GM19240 (cell line): Measurements from ENCODE around the gene SDHAF4.
A peak's percentile ranks its signal among the peaks of the same experiment; 100 is the strongest.
"Not testable (repeated sequence)": the region's sequence is repeated elsewhere in the genome, so short reads cannot be mapped to it uniquely, and the experiment has no call there.

Experiments used
- DNase-seq: peaks from one replicate; pipeline ENCODE4 v3.0.0; 2011; ENCODE audit warnings: low spot score; ENCODE audit not compliant: insufficient read length

The SDHAF4 gene

DNA sequence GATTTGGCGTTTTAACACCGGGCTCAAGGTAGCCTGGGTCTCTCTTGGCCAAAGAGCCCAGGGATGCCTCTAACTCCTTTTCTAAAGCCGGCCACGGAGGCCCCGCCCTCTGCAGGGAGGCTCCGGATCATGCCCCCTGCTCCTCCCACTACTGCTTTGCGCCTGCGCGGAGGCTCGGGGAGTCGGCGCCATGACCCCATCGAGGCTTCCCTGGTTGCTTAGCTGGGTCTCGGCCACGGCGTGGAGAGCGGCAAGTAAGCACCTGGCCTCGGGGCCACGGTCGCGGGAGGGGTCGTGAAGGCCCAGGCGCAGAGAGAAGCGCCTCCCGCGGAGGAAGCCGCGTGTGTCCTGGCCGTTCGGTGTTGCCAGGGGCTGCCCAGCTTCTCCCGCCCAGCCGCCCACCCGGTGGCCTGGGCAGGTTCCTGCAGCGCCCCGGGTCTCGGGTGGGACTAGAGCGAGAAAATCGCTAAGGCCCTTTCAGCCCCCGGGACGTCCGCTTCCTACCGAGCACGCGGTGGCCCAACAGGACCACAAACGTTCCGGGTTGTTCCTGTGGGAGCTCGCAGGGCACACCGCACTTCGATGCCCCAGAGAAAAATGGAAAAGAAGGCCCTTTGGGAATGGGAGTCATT lies at the start of gene SDHAF4:
TSS of gene SDHAF4 (plus strand) at position 180 of the 632 bp plus-strand sequence. CDS start at position 191, 11 bp downstream.
- peak; percentile 89 for DNase-seq

DNA sequence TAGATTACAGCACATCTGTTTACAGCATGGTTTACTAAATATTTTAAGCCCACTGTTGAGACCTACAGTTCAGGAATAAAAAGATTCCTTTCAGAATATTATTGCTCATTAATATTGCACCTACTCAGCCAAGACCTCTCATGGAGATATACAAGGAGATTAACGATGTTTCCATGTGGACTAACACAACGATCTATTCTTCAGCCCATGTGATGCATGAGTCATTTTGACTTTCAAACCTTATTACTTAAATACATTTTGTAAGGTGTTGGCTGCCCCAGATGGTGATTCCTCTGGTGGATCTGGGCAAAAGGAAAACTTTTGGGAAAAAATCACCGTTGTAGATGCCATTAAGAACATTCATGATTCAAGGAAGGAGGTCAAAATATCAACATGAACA lies 48.0 kb upstream of the SDHAF4 start:
- DNase-seq: no peak

DNA sequence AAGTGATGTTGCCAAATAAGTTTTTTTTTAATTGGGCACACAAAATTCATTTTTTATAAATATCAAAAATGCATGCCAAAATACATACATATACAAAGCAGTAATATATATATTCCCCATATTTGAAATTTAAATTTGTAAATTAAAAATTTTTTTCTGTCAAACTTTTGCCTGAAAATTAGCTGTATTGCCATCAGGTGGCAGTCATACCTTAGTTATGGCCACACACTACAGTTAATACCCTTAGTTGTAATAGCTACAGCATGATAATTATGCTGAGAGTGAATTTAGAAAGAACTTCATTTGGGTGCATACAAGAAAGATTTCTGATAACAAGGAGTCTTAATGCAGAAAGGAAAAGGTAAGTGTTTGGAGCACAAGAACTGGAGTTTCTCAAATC lies 46.2 kb upstream of the SDHAF4 start:
- DNase-seq: no peak

DNA sequence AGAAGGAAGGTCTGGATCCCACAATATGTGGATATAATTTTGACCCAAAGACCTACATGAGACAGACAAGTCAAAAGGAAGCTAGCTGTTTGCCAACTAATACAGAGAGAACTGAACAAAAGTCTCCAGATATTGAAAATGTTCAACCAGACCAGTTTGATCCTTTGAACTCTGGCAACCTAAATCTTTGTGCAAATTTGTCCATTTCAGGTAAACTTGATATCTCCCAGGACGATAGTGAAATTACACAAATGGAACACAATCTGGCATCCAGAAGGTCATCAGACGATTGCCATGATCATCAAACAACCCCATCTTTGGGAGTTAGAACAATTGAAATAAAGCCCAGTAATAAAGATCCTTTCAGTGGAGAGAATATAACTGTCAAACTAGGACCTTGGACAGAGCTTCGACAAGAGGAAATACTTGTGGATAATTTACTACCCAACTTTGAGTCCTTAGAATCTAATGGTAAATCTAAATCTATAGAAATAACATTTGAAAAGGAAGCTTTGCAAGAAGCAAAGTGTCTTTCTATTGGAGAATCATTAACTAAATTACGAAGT lies 41.9 kb upstream of the SDHAF4 start:
- DNase-seq: no peak

DNA sequence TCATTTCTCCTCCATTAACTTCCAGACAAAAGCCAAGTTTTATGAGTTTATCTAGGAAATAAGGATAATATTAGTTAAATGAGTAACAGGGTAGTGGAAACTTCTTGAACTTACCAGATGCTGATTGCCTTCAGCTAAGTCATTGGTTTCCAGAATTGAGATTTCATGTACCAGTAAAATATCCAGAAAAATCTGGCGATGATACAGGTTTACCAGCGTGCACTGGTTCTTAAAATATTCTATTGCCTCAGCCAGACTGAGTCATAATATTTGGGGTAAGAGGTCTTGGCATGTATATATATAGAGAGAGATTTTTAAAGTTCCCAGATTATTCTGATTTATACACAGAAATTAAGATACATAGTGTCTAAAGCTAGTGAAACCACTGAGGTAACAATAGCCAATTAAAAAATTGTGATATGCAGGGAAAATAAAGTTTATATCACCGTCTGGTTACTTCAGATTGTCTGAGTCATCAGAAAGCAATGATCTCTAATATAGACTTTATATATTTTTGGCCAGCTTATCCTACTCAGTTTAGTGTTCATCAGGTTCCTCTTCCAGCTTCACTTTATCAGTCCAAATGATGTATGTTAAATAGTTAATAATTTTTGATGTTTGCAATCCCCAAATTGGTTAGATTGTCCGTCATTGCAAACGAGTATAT lies 39.5 kb upstream of the SDHAF4 start:
- no peak for DNase-seq

DNA sequence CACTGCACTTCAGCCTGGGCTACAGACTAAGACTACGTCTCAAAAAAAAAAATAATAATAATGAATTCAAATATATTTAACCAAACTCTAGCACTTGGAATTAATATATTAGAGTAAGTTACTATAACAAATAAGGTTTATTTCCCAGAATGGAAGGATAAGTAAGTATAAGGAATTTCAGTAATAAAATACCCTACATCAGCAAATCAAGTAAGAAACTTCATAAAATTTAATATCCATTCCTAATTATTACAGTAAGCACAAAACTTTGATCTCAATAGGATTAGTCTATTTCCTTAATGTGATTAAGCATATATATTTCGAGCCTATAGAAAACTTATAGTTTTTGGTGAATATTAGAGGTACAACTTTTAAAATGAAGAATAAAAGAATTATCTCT lies 36.7 kb upstream of the SDHAF4 start:
- no peak for DNase-seq

DNA sequence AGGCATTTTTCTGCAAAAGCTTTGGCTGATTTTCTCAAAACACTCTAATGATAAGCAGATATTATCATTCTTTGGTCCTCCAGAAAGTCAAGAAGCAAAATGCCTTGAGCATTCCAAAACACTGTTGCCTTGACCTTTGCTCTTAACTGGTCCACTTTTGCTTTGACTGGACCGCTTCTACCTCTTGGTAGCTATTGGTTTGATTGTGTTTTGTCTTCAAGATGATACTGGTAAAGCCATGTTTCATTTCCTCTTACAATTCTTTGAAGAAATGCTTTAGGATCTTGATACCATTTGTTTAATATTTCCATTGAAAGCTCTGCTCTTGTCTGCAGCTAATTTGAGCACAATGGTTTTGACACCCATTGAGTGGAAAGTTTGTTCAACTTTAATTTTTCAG lies 35.6 kb upstream of the SDHAF4 start:
- DNase-seq: no peak

DNA sequence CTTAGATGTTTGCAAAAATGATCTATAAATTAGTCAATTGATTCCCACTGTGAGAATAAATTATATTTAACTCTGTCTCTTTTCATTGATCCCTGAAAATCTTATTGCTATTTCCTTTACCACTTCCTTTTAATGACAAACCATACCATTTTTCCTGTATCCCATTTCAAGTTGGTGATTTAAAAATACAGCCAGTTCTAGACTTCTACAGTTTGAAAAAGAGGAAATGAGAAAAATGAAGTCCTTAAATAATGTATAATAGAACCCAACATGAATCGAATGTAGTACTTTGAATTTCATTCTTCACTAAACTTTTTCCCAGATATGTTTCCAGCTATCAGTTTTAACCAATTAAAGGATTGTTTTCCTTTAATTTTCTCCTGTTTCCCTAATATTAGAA lies 29.5 kb upstream of the SDHAF4 start:
- no peak for DNase-seq

DNA sequence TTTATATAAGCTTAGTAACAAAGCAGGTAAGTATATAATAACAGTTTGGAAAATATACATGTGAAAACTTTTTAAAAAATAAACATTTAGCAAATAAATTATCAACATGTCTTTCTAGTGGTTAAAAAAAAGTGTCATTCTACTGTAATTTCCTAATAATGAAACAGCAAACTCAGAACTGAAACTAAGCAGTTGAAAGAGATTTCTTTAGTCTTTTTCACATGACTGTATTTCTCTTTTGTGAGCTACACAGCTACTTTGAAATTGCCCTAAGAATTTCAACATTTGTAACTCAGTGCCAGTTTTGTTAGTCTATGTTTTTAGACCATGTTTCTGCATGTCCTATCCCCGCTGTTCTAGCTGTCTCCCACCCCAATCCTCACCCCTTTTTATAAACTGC lies 28.4 kb upstream of the SDHAF4 start:
- DNase-seq: no peak

DNA sequence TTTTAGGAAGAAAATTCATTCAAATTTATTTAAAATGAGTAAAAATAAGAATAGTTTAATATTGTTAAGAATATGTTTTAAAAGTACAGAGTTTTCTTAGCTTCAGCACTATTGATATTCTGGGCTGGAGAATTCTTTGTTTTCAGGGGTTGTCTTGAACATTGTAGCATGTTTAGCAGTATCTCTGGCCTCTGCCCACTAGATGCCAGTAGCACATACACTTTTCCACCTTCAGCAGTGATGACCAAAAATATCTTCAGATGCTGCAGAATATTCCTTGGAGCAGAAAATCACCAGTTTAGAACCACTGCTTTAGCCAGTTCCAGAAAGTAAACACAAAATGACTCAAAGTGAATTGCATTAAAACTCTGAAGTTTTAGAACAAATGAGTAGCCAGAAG lies 19.4 kb upstream of the SDHAF4 start:
- no peak for DNase-seq

DNA sequence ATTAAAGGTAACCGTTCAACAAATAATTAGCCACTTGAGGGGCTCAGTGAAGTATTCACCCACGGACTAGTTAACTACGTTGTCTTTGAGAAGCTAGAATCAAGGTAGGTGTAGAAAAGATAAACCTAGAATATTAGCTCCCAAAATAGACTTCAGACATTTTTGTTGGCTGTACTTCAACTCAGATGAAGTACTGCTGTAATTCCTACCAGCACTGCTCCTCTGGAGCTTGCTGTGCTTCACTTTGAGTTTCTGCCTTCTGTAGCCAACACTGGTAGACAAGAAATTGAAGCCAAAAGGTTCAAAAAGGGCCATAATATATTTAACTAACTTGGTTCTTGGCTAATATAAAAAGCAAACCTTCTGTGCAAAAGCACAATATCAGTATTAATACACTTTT lies 18.8 kb upstream of the SDHAF4 start:
- DNase-seq: no peak

DNA sequence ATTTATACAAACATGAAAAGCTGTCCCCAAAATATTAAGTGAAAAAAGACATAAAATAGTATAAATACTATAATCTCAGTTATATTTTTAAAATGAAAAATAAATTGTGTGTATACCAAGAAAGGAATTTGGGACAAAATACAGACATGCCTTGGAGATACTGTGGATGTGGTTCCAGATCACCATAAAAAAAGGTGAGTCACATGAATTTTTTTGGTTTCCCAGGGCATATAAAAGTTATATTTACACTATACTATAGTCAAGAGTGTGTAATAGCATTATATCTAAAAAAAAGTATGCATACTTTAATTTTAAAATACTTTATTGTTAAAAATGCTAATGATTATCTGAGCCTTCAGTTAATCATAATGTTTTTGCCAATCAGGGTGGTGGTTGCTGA lies 17.4 kb upstream of the SDHAF4 start:
- DNase-seq: no peak

DNA sequence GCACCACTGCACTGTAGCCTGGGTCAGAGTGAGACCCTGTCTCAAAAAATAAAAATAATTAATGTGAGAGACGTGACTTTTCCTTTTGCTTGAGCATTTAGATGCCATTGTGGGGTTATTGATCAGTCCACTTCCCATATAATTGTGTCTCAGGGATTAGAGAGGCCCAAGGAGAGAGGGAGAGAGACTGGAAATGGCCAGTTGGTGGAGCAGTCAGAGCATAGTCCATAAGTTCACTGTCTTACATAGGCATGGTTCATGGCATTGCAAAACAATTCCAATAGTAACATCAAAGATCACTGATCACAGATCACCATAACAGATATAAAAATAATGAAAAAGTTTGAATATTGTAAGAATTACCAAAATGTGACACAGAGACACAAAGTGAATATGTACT lies 15.2 kb upstream of the SDHAF4 start:
- no peak for DNase-seq

DNA sequence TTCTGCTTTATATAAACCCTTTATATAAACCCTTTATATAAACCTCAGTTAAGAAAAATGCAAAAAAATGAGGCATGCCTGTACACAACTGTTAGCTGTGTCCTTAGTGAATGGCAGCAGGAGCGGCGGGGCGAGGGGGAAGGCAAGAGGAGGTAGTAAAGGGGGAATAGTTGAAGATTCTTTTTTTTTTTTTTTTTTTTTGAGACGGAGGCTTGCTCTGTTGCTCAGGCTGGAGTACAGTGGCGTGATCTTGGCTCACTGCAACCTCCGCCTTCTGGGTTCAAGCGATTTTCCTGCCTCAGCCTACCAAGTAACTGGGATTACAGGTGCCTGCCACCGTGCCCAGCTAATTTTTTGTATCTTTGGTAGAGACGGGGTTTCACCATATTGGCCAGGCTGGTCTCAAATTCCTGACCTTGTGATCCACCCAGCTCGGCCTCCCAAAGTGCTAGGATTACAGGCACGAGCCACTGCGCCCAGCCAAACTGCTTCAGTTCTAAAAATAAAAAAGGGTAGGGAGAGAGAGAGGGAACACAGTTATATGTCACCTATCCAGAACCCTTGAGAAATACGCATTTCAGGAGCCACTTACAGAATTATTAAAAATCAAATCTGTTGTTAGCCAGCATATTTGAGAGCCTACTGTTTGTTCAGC lies 14.3 kb upstream of the SDHAF4 start:
- not testable (repeated sequence) for DNase-seq

DNA sequence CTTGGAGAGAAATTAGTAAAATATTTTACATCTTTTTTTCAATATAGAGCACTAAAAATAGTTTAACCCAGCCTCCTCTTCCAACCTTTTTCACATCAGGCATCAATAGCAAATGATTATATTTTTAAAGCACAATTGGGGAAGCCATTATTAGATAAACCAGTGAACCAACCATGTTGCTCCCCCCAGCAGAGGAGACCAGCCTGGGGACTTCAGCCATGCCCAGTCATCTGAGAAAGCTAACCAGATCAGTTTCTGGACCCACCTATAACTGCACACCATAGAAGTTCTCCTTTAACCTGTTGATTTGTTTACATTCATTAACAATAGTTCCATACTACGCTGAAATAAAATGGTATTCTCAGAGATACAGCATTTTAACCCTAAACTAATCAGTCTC lies 13.8 kb upstream of the SDHAF4 start:
- no peak for DNase-seq

DNA sequence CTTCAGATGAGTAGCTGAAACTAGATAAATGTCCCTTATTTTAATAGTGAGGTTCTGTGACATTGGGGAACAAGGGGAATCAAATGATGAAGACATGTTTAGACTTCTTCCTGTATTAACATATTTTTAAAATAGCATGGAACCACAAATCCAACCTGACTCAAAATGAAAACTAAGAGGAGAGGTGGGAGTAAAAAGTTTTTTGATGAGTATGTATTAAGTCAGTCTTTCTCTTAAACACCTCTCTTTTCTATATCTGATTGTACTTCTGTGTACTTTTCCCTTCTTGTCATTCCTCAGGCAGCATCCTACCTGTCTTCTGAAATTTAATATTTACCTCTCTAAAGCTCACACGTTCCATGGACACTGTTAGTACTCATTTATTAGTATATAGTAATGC lies 8.7 kb upstream of the SDHAF4 start:
- DNase-seq: no peak

DNA sequence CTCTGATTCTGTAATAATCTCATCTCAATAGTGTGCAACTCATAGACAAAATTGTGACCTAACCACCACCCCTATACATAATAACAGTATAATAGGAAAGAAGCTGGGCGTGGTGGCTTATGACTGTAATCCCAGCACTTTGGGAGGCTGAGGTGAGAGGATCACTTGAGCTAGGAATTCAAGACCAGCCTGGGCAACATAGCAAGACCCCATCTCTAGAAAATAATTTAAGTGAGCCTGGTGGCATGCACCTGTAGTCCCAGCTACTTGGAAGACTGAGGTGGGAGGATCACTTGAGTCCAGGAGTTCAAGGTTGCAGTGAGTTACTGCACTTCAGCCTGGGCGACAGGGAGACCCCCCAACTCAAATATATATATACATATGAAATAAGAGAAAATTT lies 4.3 kb upstream of the SDHAF4 start:
- DNase-seq: not testable (repeated sequence)

DNA sequence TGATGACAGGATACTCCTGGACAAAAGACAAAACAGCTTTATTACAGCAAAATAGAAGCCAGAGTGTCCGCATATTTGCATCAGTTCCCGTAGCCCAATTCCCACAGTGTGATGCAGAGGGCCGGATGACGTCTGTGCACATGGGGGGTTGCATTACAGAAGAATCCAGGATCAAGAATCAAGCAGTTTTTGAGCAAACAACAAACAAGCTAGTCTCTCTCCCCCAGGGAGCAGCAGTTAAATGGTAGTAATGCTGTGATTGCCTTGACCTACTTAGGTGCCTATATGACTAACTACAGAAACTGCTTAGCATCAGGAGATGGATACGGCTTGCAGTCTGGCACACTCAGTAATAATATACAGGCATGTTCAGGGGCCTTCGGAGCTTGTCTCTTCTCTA lies 3.2 kb upstream of the SDHAF4 start:
- DNase-seq: no peak

DNA sequence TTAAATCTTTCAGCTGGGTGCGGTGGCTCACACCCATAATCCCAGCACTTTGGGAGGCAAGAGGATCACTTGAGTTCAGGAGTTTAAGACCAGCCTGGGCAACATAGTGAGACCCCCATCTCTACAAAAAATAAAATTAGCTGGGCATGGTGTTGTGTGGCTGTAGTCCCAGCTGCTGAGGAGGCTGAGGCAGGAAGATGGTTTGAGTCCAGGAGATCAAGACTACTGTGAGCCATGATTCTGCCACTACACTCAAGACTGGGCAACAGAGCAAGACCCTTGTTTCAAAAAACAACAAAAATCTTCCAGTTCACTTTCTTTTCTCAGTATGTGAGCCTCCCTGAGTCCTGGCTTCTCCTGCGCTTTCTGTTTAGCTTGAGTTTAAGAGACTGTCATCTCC lies 7.9 kb downstream of the SDHAF4 start:
- no peak for DNase-seq

DNA sequence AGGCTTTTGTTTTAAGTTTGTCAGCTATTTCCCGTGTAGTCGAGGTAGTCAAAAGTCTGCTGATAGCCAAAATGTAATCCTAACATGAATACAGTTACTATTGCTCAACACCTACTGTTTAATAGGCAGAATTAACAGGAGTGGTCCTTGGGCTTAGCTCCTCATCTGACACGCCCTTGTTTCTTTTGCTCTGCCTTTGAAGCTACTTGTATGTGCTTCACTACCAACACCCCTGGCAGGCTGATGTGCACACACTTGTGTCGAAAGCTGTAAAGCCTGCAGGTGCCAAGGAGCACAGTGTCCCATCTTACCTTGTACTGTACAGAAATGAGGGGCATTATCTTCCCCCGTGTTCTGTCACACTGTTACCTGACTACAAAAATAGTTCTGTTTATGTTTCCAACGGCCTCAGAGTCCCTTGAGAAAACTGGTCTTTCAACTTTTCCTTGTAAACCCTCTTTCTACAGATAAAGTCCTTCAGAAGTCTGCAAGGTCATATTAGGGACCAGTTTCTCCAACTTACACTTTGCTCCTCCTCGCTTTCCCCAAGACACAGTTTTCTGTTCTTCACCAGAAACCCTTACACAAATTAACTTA lies 9.3 kb downstream of the SDHAF4 start:
- no peak for DNase-seq

DNA sequence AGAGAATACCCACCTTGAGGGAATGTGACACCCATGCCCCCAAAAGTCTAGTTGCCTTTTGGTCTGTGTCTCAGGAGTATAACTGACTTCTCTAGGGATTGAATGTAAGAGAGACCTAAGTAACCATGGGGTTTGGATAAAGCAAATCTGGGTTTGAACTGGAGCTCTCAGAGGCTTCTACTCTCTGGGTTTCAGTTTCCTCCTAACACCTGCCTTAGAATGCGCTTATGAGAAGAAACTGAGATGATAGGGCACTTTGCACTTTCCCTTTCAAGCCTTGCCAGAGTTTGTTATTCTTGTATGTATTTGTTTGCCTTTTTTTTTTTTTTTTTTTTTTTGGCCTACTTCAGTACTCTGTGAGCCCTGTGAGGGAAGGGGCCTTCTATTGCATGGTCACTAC lies 19.4 kb downstream of the SDHAF4 start:
- peak; percentile 31 for DNase-seq

DNA sequence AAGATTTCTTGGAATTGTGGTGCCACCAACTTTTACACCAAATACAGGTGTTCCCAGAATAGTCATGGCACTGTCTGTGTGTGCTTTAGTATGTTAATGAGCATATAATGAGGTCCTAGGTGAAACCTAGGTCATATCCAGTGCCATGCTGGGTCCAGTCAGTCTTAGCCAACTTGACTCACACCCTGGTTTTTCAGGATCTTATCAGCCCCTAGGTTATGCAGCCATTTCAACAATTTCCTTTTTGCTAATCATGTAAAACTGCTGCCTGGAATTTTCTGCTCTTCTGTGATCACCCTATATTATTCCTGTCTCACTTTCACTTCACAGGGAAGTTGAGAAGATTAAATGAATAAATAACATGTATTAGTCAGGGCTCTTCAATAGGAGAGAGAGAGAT lies 23.7 kb downstream of the SDHAF4 start:
- DNase-seq: no peak
